Keratinocyte (primary cell): ENCODE measurements around the gene NSG1. TPM values are rescaled to one million over a fixed set of nuclear protein-coding genes. Genes with fewer than 3 reads are reported as not detected.
"Not testable (repeated sequence)": the region's sequence is repeated elsewhere in the genome, so short reads cannot be mapped to it uniquely, and the experiment has no call there.

ENCODE experiments used
- DNase-seq: peaks from one replicate; pipeline ENCODE4 v3.0.0-alpha.2; 2011; ENCODE audit warnings: low read depth, missing footprints, low spot score
- FAIRE-seq: peaks from 2 replicates; lab custom pipeline; 2011; peaks lifted over from hg19 to GRCh38; lab: Jason Lieb, UNC
- H2AFZ ChIP-seq: 2 replicates; pipeline ENCODE4 v1.6.0; 2012; ENCODE audit warnings: low read length, control low read depth, inconsistent platforms; ENCODE audit not compliant: control insufficient read depth
- H3K27ac ChIP-seq: 2 replicates; pipeline ENCODE4 v1.5.1; 2011; ENCODE audit warnings: low read length; ENCODE audit not compliant: control insufficient read depth, insufficient read depth
- H3K27me3 ChIP-seq: 3 replicates; pipeline ENCODE4 v1.6.0; 2011; ENCODE audit warnings: low read length; ENCODE audit not compliant: control insufficient read depth, insufficient read depth; ENCODE audit errors: extremely low read depth
- H3K36me3 ChIP-seq, 2 experiments: 2 replicates in 1 of 2; 3 replicates in 1 of 2; pipeline ENCODE4 v1.5.1; 2011; ENCODE audit warnings: low read length in 2 of 2, mild to moderate bottlenecking in 1 of 2; ENCODE audit not compliant: control insufficient read depth in 2 of 2, insufficient read depth in 2 of 2; ENCODE audit errors: extremely low read depth in 1 of 2
- H3K4me1 ChIP-seq: 3 replicates; pipeline ENCODE4 v1.5.1; 2011; ENCODE audit warnings: low read length; ENCODE audit not compliant: control insufficient read depth, insufficient read depth; ENCODE audit errors: extremely low read depth
- H3K4me2 ChIP-seq: 3 replicates; pipeline ENCODE4 v1.6.0; 2011; ENCODE audit warnings: low read depth, low read length; ENCODE audit not compliant: control insufficient read depth, insufficient read depth; ENCODE audit errors: extremely low read depth
- H3K4me3 ChIP-seq, 3 experiments: fragments of 200-600 bp in 1 of 3; sonication (generic) in 1 of 3; 2 replicates in 2 of 3; 3 replicates in 1 of 3; pipeline ENCODE4 v1.5.1; 2011 to 2016; ENCODE audit warnings: low read length in 3 of 3, mild to moderate bottlenecking in 3 of 3, control low read depth in 2 of 3, inconsistent platforms in 1 of 3, low read depth in 1 of 3, mixed read lengths in 1 of 3, mixed run types in 1 of 3, moderate library complexity in 1 of 3; ENCODE audit not compliant: control insufficient read depth in 2 of 3, insufficient read depth in 2 of 3; ENCODE audit errors: extremely low read depth in 1 of 3
- H3K79me2 ChIP-seq: 2 replicates; pipeline ENCODE4 v1.6.0; 2012; ENCODE audit warnings: low read length; ENCODE audit not compliant: control insufficient read depth, insufficient read depth
- H3K9ac ChIP-seq: 3 replicates; pipeline ENCODE4 v1.6.0; 2011; ENCODE audit warnings: low read length; ENCODE audit not compliant: control insufficient read depth, insufficient read depth; ENCODE audit errors: extremely low read depth
- H3K9me1 ChIP-seq: 3 replicates; pipeline ENCODE4 v1.6.0; 2011; ENCODE audit warnings: low read length; ENCODE audit not compliant: control insufficient read depth, insufficient read depth; ENCODE audit errors: extremely low read depth
- H3K9me3 ChIP-seq: 2 replicates; pipeline ENCODE4 v1.5.1; 2012; ENCODE audit warnings: low read depth, low read length; ENCODE audit not compliant: control insufficient read depth
- H4K20me1 ChIP-seq: 3 replicates; pipeline ENCODE4 v1.6.0; 2011; ENCODE audit warnings: low read length; ENCODE audit not compliant: control insufficient read depth, insufficient read depth; ENCODE audit errors: extremely low read depth
- EZH2 ChIP-seq: IDR thresholded peaks from one replicate; pipeline ENCODE4 v1.6.1; 2012; ENCODE audit warnings: inconsistent platforms, mild to moderate bottlenecking, low read length, moderate library complexity
- dilution Hi-C: fragments of 300-500 bp; cut with MboI; formaldehyde crosslinking; loops from one replicate; pipeline ENCODE4 v1.7.0; 2020; ENCODE audit warnings: low sequenced_read_pairs; ENCODE audit not compliant: extremely low pct_ligation_motif_present
- polyA plus RNA-seq, 5 experiments: library from polyadenylated mRNA; depleted of rRNA in 3 of 5; stranded (reverse) in 3 of 5; stranded (forward) in 1 of 5; unstranded in 1 of 5; fragments of >200 nt; gene quantifications; 1 replicate in 1 of 5; 2 replicates in 3 of 5; 3 replicates in 1 of 5; pipeline versions ENCODE4 v1.2.1 to v1.2.3, GENCODE V29; 2011 to 2012; ENCODE audit warnings: missing spikeins in 2 of 5, low read depth in 1 of 5, low replicate concordance in 1 of 5
- TF ChIP-seq, protein P1 (sequence below), 3 experiments: IDR thresholded peaks in 1 of 3; conservative IDR thresholded peaks in 1 of 3; optimal IDR thresholded peaks in 1 of 3; 2 replicates in 2 of 3; 3 replicates in 1 of 3; pipeline versions ENCODE3 to v1.5.1; 2011; ENCODE audit warnings: low read length in 3 of 3, mild to moderate bottlenecking in 3 of 3, moderate library complexity in 2 of 3, control low read depth in 1 of 3, inconsistent platforms in 1 of 3; ENCODE audit not compliant: insufficient read depth in 2 of 3; ENCODE audit errors: extremely low read depth in 1 of 3

NSG1 gene
- polyA plus RNA-seq, 1 donor (not counting 4 experiments of a cell fraction or from before 2014, with no cell fraction given), result 49.3 TPM

GRCh38 chr4:4462970-4463369, 76.1 kb downstream of the NSG1 start:
- DNase-seq, result no peak
- Histone ChIP-seq H3K9ac (no peak overlapping the region), H3K9me3 (no peaks in the 10 kb centered on the region), H3K9me1 (no peaks in the 10 kb centered on the region), H3K4me1 (no peaks in the 10 kb centered on the region), H2AFZ (no peak overlapping the region), H4K20me1 (no peaks in the 10 kb centered on the region), H3K4me3 (no peak overlapping the region), H3K36me3 (peaks cover 4 to 13% of the 10 kb centered on the region in 2 experiments), H3K4me2 (no peak overlapping the region), H3K27me3 (no peaks in the 10 kb centered on the region), H3K79me2 (no peaks in the 10 kb centered on the region), H3K27ac (no peak overlapping the region)
- no peak for FAIRE-seq
- TF ChIP-seq, protein P1, sequence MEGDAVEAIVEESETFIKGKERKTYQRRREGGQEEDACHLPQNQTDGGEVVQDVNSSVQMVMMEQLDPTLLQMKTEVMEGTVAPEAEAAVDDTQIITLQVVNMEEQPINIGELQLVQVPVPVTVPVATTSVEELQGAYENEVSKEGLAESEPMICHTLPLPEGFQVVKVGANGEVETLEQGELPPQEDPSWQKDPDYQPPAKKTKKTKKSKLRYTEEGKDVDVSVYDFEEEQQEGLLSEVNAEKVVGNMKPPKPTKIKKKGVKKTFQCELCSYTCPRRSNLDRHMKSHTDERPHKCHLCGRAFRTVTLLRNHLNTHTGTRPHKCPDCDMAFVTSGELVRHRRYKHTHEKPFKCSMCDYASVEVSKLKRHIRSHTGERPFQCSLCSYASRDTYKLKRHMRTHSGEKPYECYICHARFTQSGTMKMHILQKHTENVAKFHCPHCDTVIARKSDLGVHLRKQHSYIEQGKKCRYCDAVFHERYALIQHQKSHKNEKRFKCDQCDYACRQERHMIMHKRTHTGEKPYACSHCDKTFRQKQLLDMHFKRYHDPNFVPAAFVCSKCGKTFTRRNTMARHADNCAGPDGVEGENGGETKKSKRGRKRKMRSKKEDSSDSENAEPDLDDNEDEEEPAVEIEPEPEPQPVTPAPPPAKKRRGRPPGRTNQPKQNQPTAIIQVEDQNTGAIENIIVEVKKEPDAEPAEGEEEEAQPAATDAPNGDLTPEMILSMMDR (optimal IDR thresholded peaks at IDR 0.05 in 1 of 3, IDR thresholded peaks at IDR 0.05 in 1 of 3, conservative IDR thresholded peaks at IDR 0.05 in 1 of 3; ENCODE audit: extremely low read depth in 1 of 3, insufficient read depth in 2 of 3, low read length in 3 of 3), result no peak
- TF ChIP-seq EZH2, result no peak
- dilution Hi-C loops, result no loop called here

- H3K27me3 ChIP-seq, H3K9me3 ChIP-seq, H3K4me2 ChIP-seq, H2AFZ ChIP-seq, H3K27ac ChIP-seq, H3K79me2 ChIP-seq, H3K9me1 ChIP-seq, dilution Hi-C loops, H3K9ac ChIP-seq, H4K20me1 ChIP-seq, DNase-seq, FAIRE-seq, H3K4me1 ChIP-seq, H3K4me3 ChIP-seq: not testable (repeated sequence)
- peaks cover 11 to 20% of the 10 kb centered on the region in 2 experiments for H3K36me3 ChIP-seq
These were observed 78.3 kb downstream of the NSG1 start for GRCh38 chr4:4465238-4465637.

Other genes with a start within 250 kb of the NSG1 start
- gene OTOP1, start 160.2 kb upstream of the NSG1 start, polyA plus RNA-seq, result not detected in 3 replicates
- gene TMEM128, start 138.9 kb upstream of the NSG1 start, polyA plus RNA-seq, result 23.4 to 32.7 TPM (median 23.9 TPM) in 3 replicates
- gene LYAR, start 96.9 kb upstream of the NSG1 start, polyA plus RNA-seq, result 6.7 to 21.5 TPM (median 19.8 TPM) in 3 replicates
- 2.1 to 4.2 TPM (median 3.8 TPM) in 3 replicates for gene ZBTB49, start 96.9 kb upstream of the NSG1 start, polyA plus RNA-seq
- gene STX18, start 154.9 kb downstream of the NSG1 start, polyA plus RNA-seq, result 16.6 to 21.6 TPM (median 18.1 TPM) in 3 replicates